Testis (tissue), 3 donors: ENCODE results near the gene ULBP2. TPM values are rescaled to one million over a fixed set of nuclear protein-coding genes. Genes with fewer than 3 reads are reported as not detected.
"Not testable (repeated sequence)": the region's sequence is repeated elsewhere in the genome, so short reads cannot be mapped to it uniquely, and the experiment has no call there.

ENCODE experiments used
- DNase-seq: peaks from one replicate; pipeline ENCODE4 v3.0.0-alpha.2; 2019
- H3K27ac ChIP-seq, 2 donors: fragments of 200-600 bp; sonication (generic); one replicate each; pipeline ENCODE4 v1.5.1; 2019
- H3K27me3 ChIP-seq: fragments of 200-600 bp; sonication (generic); one replicate; pipeline ENCODE4 v1.5.1; 2019
- H3K36me3 ChIP-seq: fragments of 200-600 bp; sonication (generic); one replicate; pipeline ENCODE4 v1.5.1; 2017; ENCODE audit warnings: low read depth; ENCODE audit errors: missing control alignments
- H3K4me1 ChIP-seq: fragments of 200-600 bp; sonication (generic); one replicate; pipeline ENCODE4 v1.5.1; 2019
- H3K4me3 ChIP-seq, 2 donors: fragments of 200-600 bp; sonication (generic); one replicate each; pipeline ENCODE4 v1.5.1; 2017 to 2019
- H3K9me3 ChIP-seq: fragments of 200-600 bp; sonication (generic); one replicate; pipeline ENCODE4 v1.5.1; 2017
- POLR2A ChIP-seq: fragments of 450-650 bp; IDR thresholded peaks from one replicate; pipeline ENCODE4 v1.6.1; 2017; ENCODE audit warnings: antibody characterized with exemption, mild to moderate bottlenecking, moderate library complexity
- WGBS, 2 donors: methylation state at CpG; one replicate each; pipeline ENCODE4 v1.1.5; 2018; 5-methylcytosine and 5-hydroxymethylcytosine counted together
- intact Hi-C: fragments of 100-400 bp; cut with DNase I; formaldehyde crosslinking; loops from one replicate; pipeline ENCODE4 v1.15.1; 2023; ENCODE audit warnings: low total_unique reads
- polyA plus RNA-seq: library from polyadenylated mRNA; stranded (reverse); fragments of 350-450 nt; fragmentation: Illumina TruSeq; extraction: RNeasy Lipid Tissue Mini Kit (QIAGEN cat#74804); gene quantifications from one replicate; pipeline ENCODE4 v1.2.3, GENCODE V29; 2014; ENCODE audit warnings: low read depth, low replicate concordance; ENCODE audit not compliant: insufficient read depth
- total RNA-seq, 2 donors: library from RNA; depleted of rRNA; stranded (reverse); fragments of >200 nt; gene quantifications; one replicate each; pipeline ENCODE4 v1.2.3, GENCODE V29; 2016
- TF ChIP-seq, protein P1 (sequence below), 3 experiments: fragments of 450-650 bp in 2 of 3; fragments of 200-600 bp in 1 of 3; sonication (generic) in 1 of 3; IDR thresholded peaks; one replicate each; pipeline ENCODE4 v1.5.1; 2016 to 2019; ENCODE audit warnings: antibody characterized with exemption in 3 of 3, mild to moderate bottlenecking in 2 of 3, moderate library complexity in 1 of 3

Gene ULBP2
- total and polyA plus RNA-seq, 3 donors from 2014 or later, result 1.5 to 2.0 (median 1.9) TPM

- no peak for DNase-seq
- no peaks in the 10 kb centered on the region for H3K27me3 ChIP-seq
- intact Hi-C loops, result no loop called here
- H3K36me3 ChIP-seq, result no peaks in the 10 kb centered on the region
- 49 to 55% methylated on average over 8 of the region's 8 CpGs for WGBS, 2 donors
- H3K4me1 ChIP-seq, result no peaks in the 10 kb centered on the region
- H3K4me3 ChIP-seq, result no peak overlapping the region
- no peak overlapping the region for H3K27ac ChIP-seq
- TF ChIP-seq, protein P1, sequence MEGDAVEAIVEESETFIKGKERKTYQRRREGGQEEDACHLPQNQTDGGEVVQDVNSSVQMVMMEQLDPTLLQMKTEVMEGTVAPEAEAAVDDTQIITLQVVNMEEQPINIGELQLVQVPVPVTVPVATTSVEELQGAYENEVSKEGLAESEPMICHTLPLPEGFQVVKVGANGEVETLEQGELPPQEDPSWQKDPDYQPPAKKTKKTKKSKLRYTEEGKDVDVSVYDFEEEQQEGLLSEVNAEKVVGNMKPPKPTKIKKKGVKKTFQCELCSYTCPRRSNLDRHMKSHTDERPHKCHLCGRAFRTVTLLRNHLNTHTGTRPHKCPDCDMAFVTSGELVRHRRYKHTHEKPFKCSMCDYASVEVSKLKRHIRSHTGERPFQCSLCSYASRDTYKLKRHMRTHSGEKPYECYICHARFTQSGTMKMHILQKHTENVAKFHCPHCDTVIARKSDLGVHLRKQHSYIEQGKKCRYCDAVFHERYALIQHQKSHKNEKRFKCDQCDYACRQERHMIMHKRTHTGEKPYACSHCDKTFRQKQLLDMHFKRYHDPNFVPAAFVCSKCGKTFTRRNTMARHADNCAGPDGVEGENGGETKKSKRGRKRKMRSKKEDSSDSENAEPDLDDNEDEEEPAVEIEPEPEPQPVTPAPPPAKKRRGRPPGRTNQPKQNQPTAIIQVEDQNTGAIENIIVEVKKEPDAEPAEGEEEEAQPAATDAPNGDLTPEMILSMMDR (IDR thresholded peaks at IDR 0.05), result no peak
- no peak for TF ChIP-seq POLR2A
- no peaks in the 10 kb centered on the region for H3K9me3 ChIP-seq
These were observed 8.6 kb downstream of the ULBP2 start for GRCh38 chr6:149950423-149950822.

GRCh38 chr6:149951096-149951495 lies 9.3 kb downstream of the ULBP2 start:
- no peak for DNase-seq
- no peaks in the 10 kb centered on the region for H3K4me1 ChIP-seq
- H3K27ac ChIP-seq, result no peak overlapping the region
- intact Hi-C loops, result no loop called here
- TF ChIP-seq, protein P1 (IDR thresholded peaks at IDR 0.05), result no peak
- no peak for TF ChIP-seq POLR2A
- no peaks in the 10 kb centered on the region for H3K27me3 ChIP-seq
- no peaks in the 10 kb centered on the region for H3K9me3 ChIP-seq
- no peak overlapping the region for H3K4me3 ChIP-seq
- WGBS, 2 donors, result 70 to 83% methylated on average over 9 of the region's 9 CpGs
- no peaks in the 10 kb centered on the region for H3K36me3 ChIP-seq

GRCh38 chr6:149951626-149952025 lies 9.8 kb downstream of the ULBP2 start:
- intact Hi-C loops, result no loop called here
- DNase-seq, result no peak
- Histone ChIP-seq H3K36me3 (no peaks in the 10 kb centered on the region), H3K4me3 (no peak overlapping the region), H3K27me3 (no peaks in the 10 kb centered on the region), H3K4me1 (no peaks in the 10 kb centered on the region), H3K9me3 (no peaks in the 10 kb centered on the region), H3K27ac (no peak overlapping the region)
- 65 to 68% methylated on average over 3 of the region's 3 CpGs for WGBS, 2 donors
- TF ChIP-seq, protein P1 (IDR thresholded peaks at IDR 0.05), result no peak
- TF ChIP-seq POLR2A, result no peak

GRCh38 chr6:149953390-149953789 lies 11.6 kb downstream of the ULBP2 start:
- H3K27me3 ChIP-seq, H3K9me3 ChIP-seq, intact Hi-C loops, H3K27ac ChIP-seq, H3K4me1 ChIP-seq, H3K4me3 ChIP-seq, DNase-seq, H3K36me3 ChIP-seq: not testable (repeated sequence)
- WGBS, 2 donors, result 31 to 36% methylated on average over 2 of the region's 2 CpGs

GRCh38 chr6:149953934-149954327 lies 12.1 kb downstream of the ULBP2 start:
- H3K27me3 ChIP-seq, H3K4me3 ChIP-seq, H3K9me3 ChIP-seq, DNase-seq, H3K27ac ChIP-seq, intact Hi-C loops, H3K4me1 ChIP-seq, H3K36me3 ChIP-seq: not testable (repeated sequence)
- WGBS, 2 donors, result 0 to 5% methylated on average over 4 to 7 of the region's 10 CpGs

DNA sequence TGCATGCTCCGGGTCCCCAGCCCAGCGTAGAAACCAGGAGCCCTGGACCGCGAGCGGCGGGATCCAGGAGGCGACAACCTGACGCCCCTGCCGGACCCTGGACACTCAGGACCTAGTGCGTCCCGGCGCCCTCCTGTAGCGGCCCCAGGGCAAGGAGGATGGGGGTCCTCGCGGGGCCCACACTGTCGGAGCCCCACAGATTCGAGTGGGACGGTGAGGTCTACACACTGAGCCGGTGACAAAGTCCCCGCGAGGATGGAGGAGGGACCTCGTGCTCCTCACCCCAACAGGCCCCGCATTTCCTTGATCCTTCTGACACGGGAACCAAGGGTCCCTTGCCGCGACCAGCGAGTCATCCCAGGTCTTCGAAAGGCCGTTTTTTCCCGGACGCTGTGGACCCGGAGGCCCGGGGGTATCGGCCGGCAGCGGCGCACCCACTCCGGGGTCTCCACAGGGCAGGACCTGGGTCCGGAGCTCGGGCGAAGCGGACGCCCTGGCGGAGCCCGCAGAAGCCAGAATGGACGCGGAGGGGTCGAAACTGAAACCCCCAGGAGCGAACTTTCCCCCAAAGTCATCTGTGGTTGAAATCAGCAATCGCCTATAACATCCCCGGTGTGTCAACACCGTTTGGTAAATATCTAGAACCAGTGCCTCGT lies 12.6 kb downstream of the ULBP2 start:
- H3K27ac ChIP-seq, DNase-seq, H3K27me3 ChIP-seq, H3K36me3 ChIP-seq, intact Hi-C loops, H3K4me1 ChIP-seq, H3K9me3 ChIP-seq, H3K4me3 ChIP-seq: not testable (repeated sequence)
- 4% methylated on average over 38 of the region's 53 CpGs; no CpG with 5 or more reads in 1 of the 2 donors for WGBS, 2 donors

DNA sequence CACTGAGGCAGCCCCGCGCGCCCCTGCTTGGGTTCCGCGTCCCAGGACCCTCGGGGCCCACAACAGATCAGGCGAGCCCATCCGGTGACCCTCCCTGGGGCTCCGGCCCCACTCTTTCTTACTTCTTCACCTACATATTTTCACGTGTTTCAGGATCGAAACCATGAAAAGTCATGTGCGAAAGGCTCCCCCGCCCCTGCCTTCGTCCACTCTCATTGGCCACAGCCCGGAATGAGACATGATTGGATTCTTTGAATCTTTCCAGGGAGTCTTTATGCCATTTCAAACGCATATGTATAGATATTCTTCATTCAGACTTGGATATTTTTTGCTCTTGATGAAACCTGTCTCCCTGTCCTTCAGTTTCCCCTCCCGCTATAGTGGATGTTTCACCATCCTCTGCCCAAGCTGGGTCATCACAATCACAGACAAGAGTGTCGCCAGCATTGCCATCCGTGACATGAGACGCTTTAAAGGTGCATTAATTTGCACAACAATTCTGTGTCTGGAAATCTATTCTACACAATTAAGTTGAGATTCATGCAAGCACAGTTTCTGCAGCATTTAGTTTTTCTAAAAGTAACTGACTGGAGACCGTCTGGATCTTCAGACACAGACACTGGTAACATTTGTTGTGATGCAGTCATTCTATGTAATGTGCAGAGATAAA lies 13.3 kb downstream of the ULBP2 start:
- intact Hi-C loops, H3K4me1 ChIP-seq, DNase-seq, H3K4me3 ChIP-seq, H3K27ac ChIP-seq, H3K36me3 ChIP-seq, H3K9me3 ChIP-seq, H3K27me3 ChIP-seq: not testable (repeated sequence)
- WGBS, 2 donors, result 10 to 12% methylated on average over 12 to 13 of the region's 21 CpGs

DNA sequence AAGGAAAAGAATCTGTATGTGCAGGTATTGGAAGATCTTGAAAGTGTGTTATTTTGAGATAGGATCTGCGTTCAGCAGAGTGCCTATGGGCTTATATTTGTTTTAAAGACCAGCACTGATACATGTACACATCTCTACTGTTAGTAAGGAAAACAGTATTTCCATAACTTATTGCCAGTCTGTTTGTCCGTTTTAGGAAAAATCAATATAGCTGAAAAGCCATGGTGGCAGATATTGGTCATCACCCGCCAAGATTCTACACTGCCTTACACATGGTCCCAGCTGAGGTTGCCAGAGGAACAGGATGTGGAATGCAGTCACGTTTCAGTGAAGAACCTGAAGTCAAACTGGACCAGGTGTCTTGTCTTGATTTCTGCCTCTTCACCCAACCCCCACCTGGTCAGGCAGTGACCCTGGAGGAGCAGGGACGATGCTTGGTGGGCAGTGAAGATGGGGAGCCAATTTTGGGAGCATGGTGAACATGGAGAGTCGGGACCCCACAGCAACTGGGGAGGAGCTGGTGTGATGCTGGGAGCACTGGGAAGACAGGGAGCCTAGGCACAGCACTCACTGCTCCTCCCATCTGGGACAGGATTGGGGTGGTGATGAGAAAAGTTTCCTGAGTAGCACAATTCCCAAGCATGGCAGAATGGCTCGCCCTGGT lies 14.0 kb downstream of the ULBP2 start:
- H3K36me3 ChIP-seq, H3K27me3 ChIP-seq, DNase-seq, H3K4me3 ChIP-seq, H3K9me3 ChIP-seq, H3K27ac ChIP-seq, H3K4me1 ChIP-seq, intact Hi-C loops: not testable (repeated sequence)
- WGBS, 2 donors, result 32 to 43% methylated on average over 7 of the region's 7 CpGs

DNA sequence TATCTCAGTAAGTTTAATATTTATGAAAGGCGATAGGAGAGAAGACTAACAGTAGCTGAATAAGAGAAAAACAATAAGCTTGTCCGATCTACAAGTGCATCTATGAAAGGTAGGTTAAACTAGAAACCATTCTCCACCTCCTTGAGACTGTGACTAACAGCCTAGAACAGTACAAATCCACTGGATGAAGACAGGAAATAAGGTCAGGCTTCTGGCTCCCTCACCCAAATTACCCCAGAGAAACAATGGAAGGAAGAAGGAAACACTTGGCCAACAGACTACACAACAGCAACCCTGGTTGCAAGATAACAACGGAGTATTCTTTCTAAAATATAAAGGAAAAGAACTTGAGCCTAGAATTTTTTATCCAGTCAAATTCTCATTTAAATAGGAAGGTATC lies 16.3 kb downstream of the ULBP2 start:
- WGBS, 2 donors, result 60 to 62% methylated on average over 3 of the region's 3 CpGs
- H3K36me3 ChIP-seq, H3K27ac ChIP-seq, H3K4me3 ChIP-seq, H3K4me1 ChIP-seq, DNase-seq, H3K27me3 ChIP-seq, H3K9me3 ChIP-seq, intact Hi-C loops: not testable (repeated sequence)
